Cardiac muscle cell (in vitro differentiated cells and primary cell): ENCODE results near the gene APOL1. TPM values are rescaled to one million over a fixed set of nuclear protein-coding genes. Genes with fewer than 3 reads are reported as not detected.
"Not testable (repeated sequence)": the region's sequence is repeated elsewhere in the genome, so short reads cannot be mapped to it uniquely, and the experiment has no call there.

Experiments
- DNase-seq, 2 donors: peaks; one replicate each; pipeline versions ENCODE4 v3.0.0 to v3.0.0-alpha.2; 2010 to 2017; ENCODE audit warnings: low read depth in 1 of 2, low spot score in 1 of 2
- H3K27ac ChIP-seq: fragments of 200-600 bp; sonication (generic); 2 replicates; pipeline ENCODE4 v1.5.1; 2016
- H3K27me3 ChIP-seq: fragments of 200-600 bp; sonication (generic); 2 replicates; pipeline ENCODE4 v1.6.0; 2016; ENCODE audit warnings: control low read depth
- H3K36me3 ChIP-seq: fragments of 200-600 bp; sonication (generic); 2 replicates; pipeline ENCODE4 v1.5.1; 2016; ENCODE audit warnings: control low read depth
- H3K4me1 ChIP-seq: fragments of 200-600 bp; sonication (generic); 2 replicates; pipeline ENCODE4 v1.8.1; 2017; ENCODE audit warnings: low read depth, mild to moderate bottlenecking, mixed run types
- H3K4me3 ChIP-seq: fragments of 200-600 bp; sonication (generic); 2 replicates; pipeline ENCODE4 v1.5.1; 2016; ENCODE audit warnings: mild to moderate bottlenecking
- H3K9me3 ChIP-seq: fragments of 200-600 bp; sonication (generic); 2 replicates; pipeline ENCODE4 v1.5.1; 2017; ENCODE audit warnings: low read depth, mild to moderate bottlenecking, control low read depth
- CTCF ChIP-seq: IDR thresholded peaks from 2 replicates; pipeline ENCODE4 v1.5.1; 2012; ENCODE audit warnings: low read depth, mild to moderate bottlenecking, low read length
- polyA plus RNA-seq: library from polyadenylated mRNA; unstranded; fragments of >200 nt; fragmentation: Nextera tagmentation; extraction: Ambion mirVana; gene quantifications from 2 replicates; pipeline ENCODE4 v1.2.1, GENCODE V29; 2016
- total RNA-seq: library from RNA; depleted of rRNA; stranded (reverse); fragments of >200 nt; gene quantifications from 2 replicates; pipeline ENCODE4 v1.2.3, GENCODE V29; 2016

APOL1 gene
- total and polyA plus RNA-seq, 2 experiments from 2014 or later: 0.06 TPM; not detected in 1

- TF ChIP-seq CTCF: no peak
- Histone ChIP-seq H3K27me3 (no peaks in the 10 kb centered on the region), H3K36me3 (no peaks in the 10 kb centered on the region), H3K9me3 (no peaks in the 10 kb centered on the region), H3K4me3 (no peak overlapping the region), H3K4me1 (no peaks in the 10 kb centered on the region), H3K27ac (no peak overlapping the region)
- DNase-seq: peak in 1 of 2 donors; percentile 91
Measured at GRCh38 chr22:36244522-36245391, 8.2 kb upstream of the APOL1 start.

GRCh38 chr22:36245805-36246356 lies 7.1 kb upstream of the APOL1 start:
- no peak for DNase-seq
- Histone ChIP-seq H3K9me3 (no peaks in the 10 kb centered on the region), H3K4me1 (no peaks in the 10 kb centered on the region), H3K27ac (no peak overlapping the region), H3K27me3 (no peaks in the 10 kb centered on the region), H3K4me3 (no peak overlapping the region), H3K36me3 (no peaks in the 10 kb centered on the region)
- no peak for TF ChIP-seq CTCF

GRCh38 chr22:36246718-36247117 lies 6.2 kb upstream of the APOL1 start:
- no peak overlapping the region for H3K27ac ChIP-seq
- DNase-seq: no peak
- no peak for TF ChIP-seq CTCF
- H3K9me3 ChIP-seq: no peaks in the 10 kb centered on the region
- no peaks in the 10 kb centered on the region for H3K4me1 ChIP-seq
- H3K27me3 ChIP-seq: no peaks in the 10 kb centered on the region
- no peaks in the 10 kb centered on the region for H3K36me3 ChIP-seq
- no peak overlapping the region for H3K4me3 ChIP-seq

- no peak for DNase-seq
- no peaks in the 10 kb centered on the region for H3K9me3 ChIP-seq
- no peak overlapping the region for H3K4me3 ChIP-seq
- no peak overlapping the region for H3K27ac ChIP-seq
- TF ChIP-seq CTCF: no peak
- no peaks in the 10 kb centered on the region for H3K27me3 ChIP-seq
- no peaks in the 10 kb centered on the region for H3K36me3 ChIP-seq
- H3K4me1 ChIP-seq: no peaks in the 10 kb centered on the region
Measured at GRCh38 chr22:36247955-36248354, 5.0 kb upstream of the APOL1 start.

GRCh38 chr22:36249160-36249559 lies 3.8 kb upstream of the APOL1 start:
- no peak for DNase-seq
- H3K4me1 ChIP-seq: no peaks in the 10 kb centered on the region
- no peak for TF ChIP-seq CTCF
- no peaks in the 10 kb centered on the region for H3K9me3 ChIP-seq
- H3K27ac ChIP-seq: no peak overlapping the region
- H3K27me3 ChIP-seq: no peaks in the 10 kb centered on the region
- no peak overlapping the region for H3K4me3 ChIP-seq
- no peaks in the 10 kb centered on the region for H3K36me3 ChIP-seq

- H3K36me3 ChIP-seq, H3K9me3 ChIP-seq, H3K4me3 ChIP-seq, H3K27ac ChIP-seq, H3K4me1 ChIP-seq, DNase-seq, H3K27me3 ChIP-seq: not testable (repeated sequence)
Measured at GRCh38 chr22:36250292-36250960, 2.5 kb upstream of the APOL1 start.

GRCh38 chr22:36251979-36252608 lies 839 bp upstream of the APOL1 start:
- H3K27ac ChIP-seq, DNase-seq, H3K4me3 ChIP-seq, H3K36me3 ChIP-seq, H3K27me3 ChIP-seq, H3K9me3 ChIP-seq, H3K4me1 ChIP-seq: not testable (repeated sequence)
